ENCODE measurements around the gene IVNS1ABP. TPM values are rescaled to one million over a fixed set of nuclear protein-coding genes. Genes with fewer than 3 reads are reported as not detected.

The IVNS1ABP gene
- polyA plus RNA-seq, 2 of the 4 experiments (the other 2 are of a cell fraction), result 71.4 to 72.0 TPM

GRCh38 chr1:185334182-185334581 is 17.1 kb upstream of the IVNS1ABP start:
- no peak for ATAC-seq
- ChIA-PET POLR2A (no interaction called here), CTCF (no interaction called here)
- H3K4me3 ChIP-seq, result no peak overlapping the region
- no peak for FAIRE-seq
- no peak for DNase-seq (ENCODE audit: low read depth in 1 of 2, low spot score in 1 of 2)
- H3K4me2 ChIP-seq, result no peak overlapping the region
- no peak overlapping the region for H3K27ac ChIP-seq
- WGBS (ENCODE audit: missing lambda C conversion rate), result 49% methylated on average over 4 of the region's 4 CpGs
- H3K9me3 ChIP-seq, result no peaks in the 10 kb centered on the region
- TF ChIP-seq RARB (CRISPR knock-in tag; IDR thresholded peaks at IDR 0.05), result no peak
- no peak for TF ChIP-seq RAD21 (conservative IDR thresholded peaks at IDR 0.05 in 1 of 2, IDR thresholded peaks at IDR 0.05 in 1 of 2)
- no peak for TF ChIP-seq HEYL (CRISPR knock-in tag; IDR thresholded peaks at IDR 0.05)
- no peak for TF ChIP-seq ESRRA (IDR thresholded peaks at IDR 0.05; ENCODE audit: borderline replicate concordance, low read length)
- TF ChIP-seq EP300 (IDR thresholded peaks at IDR 0.05), result no peak
- no peak for TF ChIP-seq CHD4 (IDR thresholded peaks at IDR 0.05; ENCODE audit: borderline replicate concordance)
- H3K4me1 ChIP-seq, result no peaks in the 10 kb centered on the region

GRCh38 chr1:185328255-185328654 is 11.2 kb upstream of the IVNS1ABP start:
- Histone ChIP-seq H3K27ac (no peak overlapping the region), H3K4me2 (no peak overlapping the region), H3K9me3 (no peaks in the 10 kb centered on the region), H3K4me1 (no peaks in the 10 kb centered on the region), H3K4me3 (no peak overlapping the region)
- DNase-seq (ENCODE audit: low read depth in 1 of 2, low spot score in 1 of 2) (no peak), FAIRE-seq (no peak), ATAC-seq (no peak)
- ChIA-PET CTCF (interaction anchor here (0.8 to 1.6 kb wide), 2 partner anchors 10 to 44 kb away, joined by 3 to 5 read pairs; no protein-coding TSS in a partner anchor), POLR2A (no interaction called here)
- 69% methylated on average over 4 of the region's 4 CpGs for WGBS (ENCODE audit: missing lambda C conversion rate)
- TF ChIP-seq, protein P1, sequence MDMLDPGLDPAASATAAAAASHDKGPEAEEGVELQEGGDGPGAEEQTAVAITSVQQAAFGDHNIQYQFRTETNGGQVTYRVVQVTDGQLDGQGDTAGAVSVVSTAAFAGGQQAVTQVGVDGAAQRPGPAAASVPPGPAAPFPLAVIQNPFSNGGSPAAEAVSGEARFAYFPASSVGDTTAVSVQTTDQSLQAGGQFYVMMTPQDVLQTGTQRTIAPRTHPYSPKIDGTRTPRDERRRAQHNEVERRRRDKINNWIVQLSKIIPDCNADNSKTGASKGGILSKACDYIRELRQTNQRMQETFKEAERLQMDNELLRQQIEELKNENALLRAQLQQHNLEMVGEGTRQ (IDR thresholded peaks at IDR 0.05), result no peak
- TF ChIP-seq CBX8 (IDR thresholded peaks at IDR 0.05), result no peak
- TF ChIP-seq JUNB (IDR thresholded peaks at IDR 0.05), result no peak
- no peak for TF ChIP-seq NPAS2 (CRISPR knock-in tag; IDR thresholded peaks at IDR 0.05; ENCODE audit: borderline replicate concordance)
- no peak for TF ChIP-seq TFCP2L1 (CRISPR knock-in tag; IDR thresholded peaks at IDR 0.05)
- TF ChIP-seq TP53 (CRISPR knock-in tag; IDR thresholded peaks at IDR 0.05), result no peak
- no peak for TF ChIP-seq SMC3 (IDR thresholded peaks at IDR 0.05)
- no peak for TF ChIP-seq BHLHE40 (IDR thresholded peaks at IDR 0.05; ENCODE audit: low read depth, low read length)
- no peak for TF ChIP-seq PHF8 (IDR thresholded peaks at IDR 0.05; ENCODE audit: borderline replicate concordance, low read depth)
- TF ChIP-seq ESRRA (IDR thresholded peaks at IDR 0.05; ENCODE audit: borderline replicate concordance, low read length), result no peak
- no peak for TF ChIP-seq KDM5A (IDR thresholded peaks at IDR 0.05)

DNA sequence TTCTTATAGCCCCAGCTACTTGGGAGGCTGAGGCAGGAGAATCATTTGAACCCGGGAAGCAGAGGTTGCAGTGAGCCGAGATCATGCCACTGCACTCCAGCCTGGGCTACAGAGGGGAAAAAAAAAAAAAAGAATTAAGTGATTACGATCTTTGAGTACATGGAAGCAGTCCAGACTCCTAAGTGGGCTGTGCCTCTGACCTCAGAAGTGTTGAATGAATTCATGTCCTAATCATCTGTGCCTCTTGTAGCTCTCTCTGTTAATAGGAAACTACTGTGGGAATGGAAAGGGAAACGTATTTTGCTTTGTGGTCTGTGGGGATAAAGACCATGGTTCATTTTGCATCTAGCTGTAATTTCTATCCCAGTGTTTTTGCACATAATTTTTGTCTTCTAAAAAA is 8.4 kb upstream of the IVNS1ABP start:
- no peak overlapping the region for H3K4me2 ChIP-seq
- ATAC-seq, result no peak
- DNase-seq (ENCODE audit: low read depth in 1 of 2, low spot score in 1 of 2), result no peak
- H3K4me1 ChIP-seq, result no peaks in the 10 kb centered on the region
- FAIRE-seq, result no peak
- H3K27ac ChIP-seq, result no peak overlapping the region
- TF ChIP-seq PHF8 (IDR thresholded peaks at IDR 0.05; ENCODE audit: borderline replicate concordance, low read depth) (no peak), HOXB5 (CRISPR knock-in tag; IDR thresholded peaks at IDR 0.05) (no peak), HEYL (CRISPR knock-in tag; IDR thresholded peaks at IDR 0.05) (no peak), ZC3H11A (IDR thresholded peaks at IDR 0.05) (no peak), MAFK (IDR thresholded peaks at IDR 0.05; ENCODE audit: partially characterized antibody) (no peak), MYC (IDR thresholded peaks at IDR 0.05; ENCODE audit: borderline replicate concordance, low read length) (no peak), CBX2 (IDR thresholded peaks at IDR 0.05; ENCODE audit: borderline replicate concordance, low read depth) (no peak), FOSL2 (IDR thresholded peaks at IDR 0.05) (no peak), FOSL2 (CRISPR knock-in tag; IDR thresholded peaks at IDR 0.05) (no peak)
- TF ChIP-seq, protein P2, sequence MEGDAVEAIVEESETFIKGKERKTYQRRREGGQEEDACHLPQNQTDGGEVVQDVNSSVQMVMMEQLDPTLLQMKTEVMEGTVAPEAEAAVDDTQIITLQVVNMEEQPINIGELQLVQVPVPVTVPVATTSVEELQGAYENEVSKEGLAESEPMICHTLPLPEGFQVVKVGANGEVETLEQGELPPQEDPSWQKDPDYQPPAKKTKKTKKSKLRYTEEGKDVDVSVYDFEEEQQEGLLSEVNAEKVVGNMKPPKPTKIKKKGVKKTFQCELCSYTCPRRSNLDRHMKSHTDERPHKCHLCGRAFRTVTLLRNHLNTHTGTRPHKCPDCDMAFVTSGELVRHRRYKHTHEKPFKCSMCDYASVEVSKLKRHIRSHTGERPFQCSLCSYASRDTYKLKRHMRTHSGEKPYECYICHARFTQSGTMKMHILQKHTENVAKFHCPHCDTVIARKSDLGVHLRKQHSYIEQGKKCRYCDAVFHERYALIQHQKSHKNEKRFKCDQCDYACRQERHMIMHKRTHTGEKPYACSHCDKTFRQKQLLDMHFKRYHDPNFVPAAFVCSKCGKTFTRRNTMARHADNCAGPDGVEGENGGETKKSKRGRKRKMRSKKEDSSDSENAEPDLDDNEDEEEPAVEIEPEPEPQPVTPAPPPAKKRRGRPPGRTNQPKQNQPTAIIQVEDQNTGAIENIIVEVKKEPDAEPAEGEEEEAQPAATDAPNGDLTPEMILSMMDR (IDR thresholded peaks at IDR 0.05), result no peak
- TF ChIP-seq, protein P3, sequence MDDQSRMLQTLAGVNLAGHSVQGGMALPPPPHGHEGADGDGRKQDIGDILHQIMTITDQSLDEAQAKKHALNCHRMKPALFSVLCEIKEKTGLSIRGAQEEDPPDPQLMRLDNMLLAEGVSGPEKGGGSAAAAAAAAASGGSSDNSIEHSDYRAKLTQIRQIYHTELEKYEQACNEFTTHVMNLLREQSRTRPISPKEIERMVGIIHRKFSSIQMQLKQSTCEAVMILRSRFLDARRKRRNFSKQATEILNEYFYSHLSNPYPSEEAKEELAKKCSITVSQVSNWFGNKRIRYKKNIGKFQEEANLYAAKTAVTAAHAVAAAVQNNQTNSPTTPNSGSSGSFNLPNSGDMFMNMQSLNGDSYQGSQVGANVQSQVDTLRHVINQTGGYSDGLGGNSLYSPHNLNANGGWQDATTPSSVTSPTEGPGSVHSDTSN (IDR thresholded peaks at IDR 0.05), result no peak
- H3K9me3 ChIP-seq, result no peaks in the 10 kb centered on the region
- H3K4me3 ChIP-seq, result no peak overlapping the region
- CTCF ChIA-PET, result interaction anchor here (0.7 to 1.2 kb wide), 2 partner anchors 8 to 301 kb away, joined by 4 to 5 read pairs; partner anchors contain the start of gene IVNS1ABP
- POLR2A ChIA-PET, result no interaction called here
- WGBS (ENCODE audit: missing lambda C conversion rate), result 56% methylated on average over 4 of the region's 4 CpGs
